ENCODE data around the gene LIPC.

LIPC gene

DNA sequence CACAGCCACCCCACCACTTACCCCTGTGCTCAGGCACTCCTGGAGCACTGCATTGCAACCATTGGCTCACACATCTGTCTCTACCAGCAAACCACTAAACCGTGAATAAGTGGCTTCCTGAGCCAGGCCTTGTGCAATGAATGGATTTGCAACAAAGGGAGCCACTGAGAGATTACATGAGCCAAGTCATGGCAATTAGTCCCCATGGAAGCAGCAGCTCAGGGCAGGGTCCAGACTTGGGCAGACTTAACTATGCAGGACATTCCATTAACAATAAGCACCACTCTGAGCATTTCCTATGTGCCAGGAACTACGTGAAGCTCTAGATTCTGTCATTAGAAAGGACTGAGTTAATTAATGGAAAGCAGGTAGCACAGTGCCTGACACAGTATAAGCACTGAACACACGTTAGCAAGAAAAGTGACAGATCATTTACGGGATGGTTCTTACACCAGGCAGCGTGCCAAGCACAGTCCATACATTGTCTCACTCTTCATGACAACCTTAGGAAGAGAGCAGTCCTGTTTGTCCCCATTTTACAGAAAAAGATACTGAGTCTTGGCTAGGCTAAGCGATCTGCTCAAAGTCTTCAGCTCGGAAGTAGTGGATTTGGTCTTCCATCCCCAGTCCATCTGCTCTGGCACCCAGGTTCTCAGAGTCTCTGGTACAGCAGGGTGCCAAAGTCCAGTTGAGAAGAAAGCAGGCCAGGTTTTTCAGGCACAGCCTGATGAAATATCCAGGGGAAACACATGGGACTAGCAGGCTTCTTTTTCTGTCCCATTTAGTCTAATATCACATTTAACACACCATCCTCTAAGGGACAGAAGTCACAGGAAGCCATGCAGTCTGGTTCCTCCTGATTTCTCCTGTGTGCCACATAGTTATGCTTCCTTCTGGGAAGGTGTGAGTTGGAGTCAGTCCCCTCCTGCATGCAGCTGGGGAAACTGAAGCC lies 44.1 kb downstream of the LIPC start:
- peak; percentile 50 for DNase-seq (ENCODE audit: low read depth)

DNA sequence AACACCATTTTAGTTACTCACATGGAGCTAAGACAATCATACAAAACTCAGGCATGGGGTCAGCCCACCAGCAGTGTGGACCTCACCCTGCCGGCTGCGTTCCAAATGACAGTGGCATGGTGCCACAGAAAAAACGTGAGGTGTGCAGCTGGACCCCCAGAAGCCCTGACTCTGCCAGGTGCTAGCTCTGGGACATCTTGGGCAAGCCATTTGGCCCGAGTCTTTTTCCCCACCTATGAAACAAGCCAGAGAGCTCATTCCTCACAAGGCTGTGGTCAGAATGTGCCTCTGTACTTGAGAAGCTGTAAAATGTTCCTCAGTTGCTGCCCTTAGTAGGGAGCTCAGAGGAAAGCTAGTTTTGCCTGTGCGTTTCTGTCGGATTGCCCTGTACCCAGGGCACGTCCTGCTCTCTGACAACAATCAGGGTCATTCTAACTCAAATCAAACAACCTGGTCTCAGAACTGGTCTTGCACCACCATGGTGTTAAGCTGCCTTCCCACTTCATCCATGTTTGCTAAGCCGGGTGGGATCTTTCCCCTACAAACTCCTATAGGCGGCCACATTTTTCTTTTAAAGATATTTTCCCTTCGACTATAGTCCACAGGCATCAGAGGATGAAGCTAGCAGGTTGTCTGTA lies 44.9 kb downstream of the LIPC start:
- DNase-seq (ENCODE audit: low read depth) = no peak

GRCh38 chr15:58477170-58477569 lies 45.4 kb downstream of the LIPC start:
- DNase-seq (ENCODE audit: low read depth) = no peak

- DNase-seq (ENCODE audit: low read depth) = no peak
Measured at GRCh38 chr15:58478035-58478434, 46.2 kb downstream of the LIPC start.

- DNase-seq (ENCODE audit: low read depth) = no peak
Measured at GRCh38 chr15:58478579-58478978, 46.8 kb downstream of the LIPC start.

DNA sequence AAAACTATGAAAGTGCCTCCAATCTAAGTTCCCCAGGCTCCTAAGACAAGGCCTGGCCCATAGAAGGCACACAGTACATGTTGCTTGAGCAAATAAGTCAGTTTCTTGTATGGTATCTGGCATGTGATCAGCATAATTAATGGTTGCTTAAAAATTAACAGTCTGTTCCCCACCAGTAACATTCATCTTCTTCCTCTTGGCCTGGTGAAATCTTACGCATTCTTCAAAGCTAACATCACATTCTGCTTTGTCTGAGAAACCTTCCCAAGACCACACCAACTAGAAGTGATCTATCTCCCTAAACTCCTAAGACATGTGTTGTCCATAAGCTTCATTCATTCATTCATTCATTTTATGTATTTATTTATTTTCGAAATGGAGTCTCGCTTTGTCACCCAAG lies 48.1 kb downstream of the LIPC start:
- no peak for DNase-seq (ENCODE audit: low read depth)

DNA sequence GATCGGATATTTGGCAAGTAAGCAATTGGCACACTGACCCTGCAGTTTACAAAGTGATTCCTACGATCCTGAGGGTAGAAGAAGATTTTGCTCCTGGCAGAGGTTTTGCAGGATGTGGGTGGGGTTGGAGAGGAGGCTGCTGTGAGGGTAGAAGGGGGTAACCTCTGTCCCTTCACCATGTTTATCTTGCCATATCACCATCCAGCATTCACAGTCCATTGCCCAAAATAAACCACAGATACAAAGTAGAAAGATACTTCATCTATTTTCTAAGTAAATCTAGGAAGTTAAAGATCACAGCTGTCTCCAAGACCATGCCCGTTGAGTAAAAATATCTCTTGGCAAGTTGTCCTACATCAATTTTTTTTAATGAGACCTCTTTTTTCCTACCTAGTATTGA lies 51.6 kb downstream of the LIPC start:
- no peak for DNase-seq (ENCODE audit: low read depth)

DNA sequence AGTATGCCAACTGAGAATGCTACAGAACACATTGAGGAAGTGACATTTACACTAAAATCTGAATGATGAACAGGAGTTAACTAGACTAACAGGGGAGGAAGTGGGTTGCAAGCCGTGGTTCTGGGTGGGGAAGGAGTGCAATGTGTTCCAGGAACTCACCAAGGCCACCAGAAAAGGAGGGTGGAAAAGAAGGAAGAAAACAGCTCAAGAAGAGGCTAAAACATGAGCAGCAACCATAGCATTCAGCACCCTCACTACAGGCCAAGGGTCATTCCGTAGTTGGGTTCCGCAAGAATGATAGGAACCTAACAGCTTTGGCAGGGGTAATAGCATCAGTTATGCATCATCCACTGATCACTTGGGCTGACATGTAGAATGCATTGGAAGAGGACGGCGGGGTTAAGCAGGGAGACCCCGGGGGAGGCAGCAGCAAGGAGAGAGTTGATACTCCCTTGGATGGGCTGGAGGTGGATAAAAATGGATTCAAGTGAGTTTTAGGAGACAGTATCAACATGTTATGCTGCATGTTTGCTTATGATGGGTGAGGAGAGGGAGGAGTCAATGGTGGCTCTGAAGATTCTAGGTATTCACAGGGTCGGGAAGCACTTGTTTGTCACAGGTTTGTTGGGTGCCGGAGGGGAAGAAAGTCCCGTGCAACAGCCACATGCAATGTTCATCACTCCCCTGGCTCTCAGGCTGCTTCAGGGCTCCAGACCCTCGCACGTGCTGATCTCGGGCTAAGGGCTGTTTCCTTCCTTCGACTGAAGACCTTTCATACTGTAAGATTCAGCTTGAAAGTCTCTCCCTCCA lies 53.2 kb downstream of the LIPC start:
- DNase-seq (ENCODE audit: low read depth) = no peak

- DNase-seq (ENCODE audit: low read depth) = no peak
Measured at GRCh38 chr15:58486062-58486461, 54.3 kb downstream of the LIPC start.

- DNase-seq (ENCODE audit: low read depth) = no peak
Measured at GRCh38 chr15:58486564-58486963, 54.8 kb downstream of the LIPC start.

DNA sequence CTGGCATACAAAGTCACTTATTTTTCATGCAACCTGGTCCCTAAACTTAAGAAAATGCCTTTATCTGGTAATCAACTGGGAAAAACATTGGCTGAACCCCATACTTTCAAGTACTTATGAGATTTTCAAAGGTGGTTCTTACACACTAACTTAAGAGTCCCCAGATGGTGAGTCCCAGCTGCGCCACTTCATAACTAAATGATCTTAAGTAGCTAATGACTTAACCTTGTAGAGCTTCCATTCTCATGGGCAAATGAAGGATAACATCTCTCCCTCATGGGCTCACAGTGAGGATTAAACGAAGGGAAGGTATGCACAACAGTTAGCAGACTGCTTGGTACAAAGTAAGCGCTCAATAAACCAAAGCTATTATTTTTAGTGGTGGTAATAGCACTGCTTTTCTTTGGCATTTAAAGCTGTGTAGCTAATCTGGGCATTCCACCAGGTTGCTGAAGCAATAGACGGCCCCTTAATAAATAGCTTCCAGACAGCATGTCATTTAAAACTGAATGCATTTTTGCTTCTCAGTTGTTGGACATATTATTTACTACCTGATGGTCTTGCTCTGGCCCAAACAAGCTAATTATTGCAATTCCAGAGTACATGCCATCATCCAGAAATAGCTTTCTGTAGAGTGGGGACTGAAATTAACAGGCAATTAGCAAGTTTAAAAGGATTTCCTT lies 55.4 kb downstream of the LIPC start:
- DNase-seq (ENCODE audit: low read depth) = no peak

GRCh38 chr15:58487724-58488120 lies 55.9 kb downstream of the LIPC start:
- DNase-seq (ENCODE audit: low read depth) = no peak

GRCh38 chr15:58489289-58490085 lies 57.7 kb downstream of the LIPC start:
- DNase-seq (ENCODE audit: low read depth) = no peak

DNA sequence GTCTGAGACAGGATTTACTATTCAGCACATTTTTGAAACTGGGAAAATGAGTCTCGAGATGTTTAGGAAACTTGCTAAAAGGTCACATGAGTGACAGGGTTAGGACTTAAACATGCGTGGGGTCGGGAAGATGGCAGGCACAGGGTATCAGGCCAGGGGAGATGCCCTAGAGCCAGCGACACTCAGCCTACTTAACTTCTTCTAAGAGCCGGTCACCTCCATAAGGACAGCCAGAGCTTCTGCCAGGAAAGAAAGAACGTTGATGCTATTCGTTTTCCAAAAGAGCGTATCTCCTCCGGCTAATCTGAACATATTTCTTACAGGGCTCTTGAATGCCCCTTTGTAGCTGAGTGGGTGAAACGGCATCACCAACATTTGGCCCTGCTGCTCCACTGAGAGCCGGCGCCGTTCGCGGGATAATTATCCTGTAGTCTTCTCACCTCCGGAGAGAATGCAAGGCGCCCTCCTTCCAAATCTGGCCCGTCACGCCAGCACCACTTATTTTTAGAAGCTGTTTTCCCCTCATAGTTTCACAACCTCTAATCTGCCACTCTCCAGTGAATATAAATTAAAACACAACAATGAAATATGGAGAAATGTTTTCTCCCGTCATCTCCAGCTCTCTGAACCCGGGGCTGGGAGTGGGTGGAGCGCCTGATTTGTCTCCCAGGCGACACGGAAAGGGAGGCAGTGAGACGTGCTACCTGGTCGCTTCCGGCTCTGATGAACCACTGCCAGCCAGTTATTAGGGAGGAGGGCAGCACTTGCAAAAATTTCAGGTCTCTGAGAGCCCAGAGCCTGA lies 58.5 kb downstream of the LIPC start:
- DNase-seq (ENCODE audit: low read depth) = no peak

DNA sequence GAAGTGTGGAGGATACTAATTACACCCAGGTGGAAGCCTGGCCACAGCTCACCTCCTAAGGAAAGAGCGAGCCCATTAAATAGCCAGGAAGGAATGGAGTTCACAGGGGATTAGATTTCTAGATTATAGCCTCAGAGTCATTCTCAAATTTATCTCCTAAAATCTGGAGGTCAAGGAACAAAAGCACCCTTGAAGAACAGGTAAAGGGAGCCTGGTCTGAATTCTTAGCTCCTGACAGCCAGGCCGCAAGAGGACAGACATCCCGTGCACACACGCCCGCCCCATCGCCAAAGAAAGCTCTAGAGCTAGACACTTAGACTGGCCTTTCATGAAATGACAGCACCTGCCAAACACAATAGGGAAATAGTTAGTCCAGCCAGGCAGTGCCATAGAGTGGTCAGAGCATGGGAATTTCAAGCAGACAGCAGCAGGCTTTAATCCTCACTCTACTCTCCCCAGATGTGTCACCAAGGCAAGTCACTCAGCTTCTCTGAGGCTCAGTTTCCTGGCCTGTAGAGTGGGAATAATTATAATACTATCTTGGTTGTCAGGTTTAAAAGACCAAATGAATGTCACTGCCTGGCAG lies 59.2 kb downstream of the LIPC start:
- no peak for DNase-seq (ENCODE audit: low read depth)

DNA sequence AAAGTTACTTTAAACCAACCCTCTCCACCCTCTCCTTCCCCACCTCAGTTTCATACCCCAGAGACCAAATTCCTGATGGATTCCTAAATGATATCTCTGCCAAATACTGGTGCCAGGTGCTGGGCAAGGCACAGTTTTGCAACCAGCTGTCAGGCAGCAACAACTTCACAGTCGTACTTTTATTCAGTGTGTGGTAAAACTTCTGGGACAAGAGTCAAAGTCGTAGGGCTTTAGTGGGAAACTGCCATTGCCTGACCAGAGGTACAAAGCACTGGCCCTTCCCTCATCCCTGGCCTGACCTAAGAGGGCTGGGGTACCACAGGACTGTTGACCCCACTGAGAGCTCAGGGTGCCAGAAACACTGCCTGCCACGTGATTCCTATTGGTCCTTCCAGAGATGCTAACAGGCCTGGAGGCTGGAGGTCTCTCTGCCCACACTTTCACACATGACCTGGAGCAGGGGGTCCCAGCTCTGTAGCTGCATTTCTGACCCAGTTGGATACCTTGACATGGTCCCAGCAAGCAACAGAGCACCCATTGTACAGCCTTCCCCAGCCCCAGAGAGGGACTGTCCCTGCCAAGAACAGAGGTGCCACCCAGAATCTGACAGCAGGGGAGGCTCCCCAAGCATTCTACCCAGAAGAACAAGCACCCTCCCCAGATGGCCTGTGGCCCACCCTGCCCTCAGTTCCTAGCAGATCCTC lies 59.9 kb downstream of the LIPC start:
- no peak for DNase-seq (ENCODE audit: low read depth)

GRCh38 chr15:58492661-58493397 lies 61.0 kb downstream of the LIPC start:
- no peak for DNase-seq (ENCODE audit: low read depth)

DNA sequence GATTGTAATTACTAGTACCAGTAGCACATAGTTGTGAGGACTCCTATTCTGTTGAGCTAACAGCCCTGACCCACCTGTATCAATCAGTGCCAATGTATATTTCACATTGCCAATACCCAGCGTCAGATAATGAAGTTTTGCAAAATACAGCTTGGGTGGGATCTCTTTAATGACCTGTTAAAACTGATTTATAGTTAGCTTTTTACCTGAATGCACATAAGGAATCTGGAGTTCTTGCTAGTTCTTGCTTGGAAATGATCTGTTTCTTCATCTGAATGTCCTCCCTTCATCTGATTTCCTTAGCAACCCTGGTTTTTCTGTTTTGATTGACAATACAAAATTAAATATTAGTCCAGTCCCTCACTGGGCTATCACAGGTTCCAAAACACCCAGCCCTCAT lies 62.8 kb downstream of the LIPC start:
- no peak for DNase-seq (ENCODE audit: low read depth)
